GM10847 (cell line): ENCODE data around the gene CDH1.

Source experiments
- POLR2A ChIP-seq: IDR thresholded peaks from 2 replicates; pipeline ENCODE4 v1.6.1; 2011; ENCODE audit not compliant: insufficient read length; ENCODE audit errors: extremely low read depth

The CDH1 gene

GRCh38 chr16:68719993-68720489 lies 17.1 kb upstream of the CDH1 start:
- no peak for TF ChIP-seq POLR2A

- no peak for TF ChIP-seq POLR2A
These were observed 14.7 kb upstream of the CDH1 start for GRCh38 chr16:68722119-68723024.

GRCh38 chr16:68724797-68725196 lies 12.3 kb upstream of the CDH1 start:
- TF ChIP-seq POLR2A = no peak

- TF ChIP-seq POLR2A = no peak
These were observed 8.6 kb upstream of the CDH1 start for GRCh38 chr16:68728523-68728922.

- TF ChIP-seq POLR2A = no peak
These were observed 5.5 kb upstream of the CDH1 start for GRCh38 chr16:68731637-68732036.

GRCh38 chr16:68732042-68732680 lies 4.9 kb upstream of the CDH1 start:
- TF ChIP-seq POLR2A = no peak

GRCh38 chr16:68732741-68733399 lies 4.2 kb upstream of the CDH1 start:
- no peak for TF ChIP-seq POLR2A

GRCh38 chr16:68733570-68733969 lies 3.5 kb upstream of the CDH1 start:
- no peak for TF ChIP-seq POLR2A

GRCh38 chr16:68734782-68735181 lies 2.3 kb upstream of the CDH1 start:
- TF ChIP-seq POLR2A = no peak

- TF ChIP-seq POLR2A = no peak
These were observed 531 bp upstream of the CDH1 start for GRCh38 chr16:68736561-68736960.

GRCh38 chr16:68737730-68738629 lies 888 bp downstream of the CDH1 start:
- TF ChIP-seq POLR2A = no peak

- no peak for TF ChIP-seq POLR2A
These were observed 3.0 kb downstream of the CDH1 start for GRCh38 chr16:68739964-68740627.

- TF ChIP-seq POLR2A = no peak
These were observed 3.7 kb downstream of the CDH1 start for GRCh38 chr16:68740628-68741346.

- TF ChIP-seq POLR2A = no peak
These were observed 6.6 kb downstream of the CDH1 start for GRCh38 chr16:68743664-68744063.
